ENCODE results near the gene NUBPL. TPM values are rescaled to one million over a fixed set of nuclear protein-coding genes. Genes with fewer than 3 reads are reported as not detected.

The NUBPL gene
- polyA plus RNA-seq, 1 donor (not counting 4 experiments of a cell fraction or from before 2014, with no cell fraction given), result 18.8 TPM

DNA sequence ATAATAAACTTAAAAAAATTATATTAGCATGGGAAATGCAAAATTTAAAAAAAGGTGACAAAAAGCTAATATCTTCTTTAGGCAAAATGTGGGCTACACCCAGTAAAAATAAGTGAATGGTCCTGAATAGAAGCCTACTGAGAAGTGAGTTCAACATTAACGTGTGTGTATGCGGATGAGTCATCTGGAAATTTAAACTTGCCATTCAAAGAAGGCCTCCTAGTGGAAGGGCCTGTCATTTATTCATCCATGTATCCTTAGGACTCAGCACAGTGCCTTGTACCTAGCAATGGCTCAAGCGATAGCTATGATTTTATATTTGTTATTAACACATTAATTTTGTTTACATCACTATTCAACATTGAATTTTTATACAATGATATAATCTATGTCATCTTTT lies 226.2 kb downstream of the NUBPL start:
- Histone ChIP-seq H3K36me3 (ENCODE audit: control insufficient read depth in 2 of 2, extremely low read depth in 1 of 2, insufficient read depth in 2 of 2, low read length in 2 of 2) (no peaks in the 10 kb centered on the region), H3K79me2 (ENCODE audit: control insufficient read depth, insufficient read depth, low read length) (no peaks in the 10 kb centered on the region), H3K4me3 (ENCODE audit: control insufficient read depth in 2 of 3, extremely low read depth in 1 of 3, insufficient read depth in 2 of 3, low read depth in 1 of 3, low read length in 3 of 3) (no peak overlapping the region), H2AFZ (ENCODE audit: control insufficient read depth, low read length) (no peak overlapping the region), H3K9me3 (ENCODE audit: control insufficient read depth, low read depth, low read length) (no peaks in the 10 kb centered on the region), H3K27ac (ENCODE audit: control insufficient read depth, insufficient read depth, low read length) (no peak overlapping the region), H3K9ac (ENCODE audit: control insufficient read depth, extremely low read depth, insufficient read depth, low read length) (no peak overlapping the region), H3K4me2 (ENCODE audit: control insufficient read depth, extremely low read depth, insufficient read depth, low read depth, low read length) (no peak overlapping the region), H3K27me3 (ENCODE audit: control insufficient read depth, extremely low read depth, insufficient read depth, low read length) (no peaks in the 10 kb centered on the region), H3K9me1 (ENCODE audit: control insufficient read depth, extremely low read depth, insufficient read depth, low read length) (no peaks in the 10 kb centered on the region), H3K4me1 (ENCODE audit: control insufficient read depth, extremely low read depth, insufficient read depth, low read length) (peaks cover 2% of the 10 kb centered on the region), H4K20me1 (ENCODE audit: control insufficient read depth, extremely low read depth, insufficient read depth, low read length) (no peaks in the 10 kb centered on the region)
- no peak for DNase-seq (ENCODE audit: low read depth, low spot score)
- peak; percentile 59 for FAIRE-seq
- TF ChIP-seq, protein P1, sequence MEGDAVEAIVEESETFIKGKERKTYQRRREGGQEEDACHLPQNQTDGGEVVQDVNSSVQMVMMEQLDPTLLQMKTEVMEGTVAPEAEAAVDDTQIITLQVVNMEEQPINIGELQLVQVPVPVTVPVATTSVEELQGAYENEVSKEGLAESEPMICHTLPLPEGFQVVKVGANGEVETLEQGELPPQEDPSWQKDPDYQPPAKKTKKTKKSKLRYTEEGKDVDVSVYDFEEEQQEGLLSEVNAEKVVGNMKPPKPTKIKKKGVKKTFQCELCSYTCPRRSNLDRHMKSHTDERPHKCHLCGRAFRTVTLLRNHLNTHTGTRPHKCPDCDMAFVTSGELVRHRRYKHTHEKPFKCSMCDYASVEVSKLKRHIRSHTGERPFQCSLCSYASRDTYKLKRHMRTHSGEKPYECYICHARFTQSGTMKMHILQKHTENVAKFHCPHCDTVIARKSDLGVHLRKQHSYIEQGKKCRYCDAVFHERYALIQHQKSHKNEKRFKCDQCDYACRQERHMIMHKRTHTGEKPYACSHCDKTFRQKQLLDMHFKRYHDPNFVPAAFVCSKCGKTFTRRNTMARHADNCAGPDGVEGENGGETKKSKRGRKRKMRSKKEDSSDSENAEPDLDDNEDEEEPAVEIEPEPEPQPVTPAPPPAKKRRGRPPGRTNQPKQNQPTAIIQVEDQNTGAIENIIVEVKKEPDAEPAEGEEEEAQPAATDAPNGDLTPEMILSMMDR (optimal IDR thresholded peaks at IDR 0.05 in 1 of 3, IDR thresholded peaks at IDR 0.05 in 1 of 3, conservative IDR thresholded peaks at IDR 0.05 in 1 of 3; ENCODE audit: extremely low read depth in 1 of 3, insufficient read depth in 2 of 3, low read length in 3 of 3), result peak; percentile 15 to 33 (median 16)
- TF ChIP-seq EZH2 (IDR thresholded peaks at IDR 0.05; ENCODE audit: low read length), result no peak
- dilution Hi-C loops (cut with MboI; ENCODE audit: extremely low pct_ligation_motif_present, low sequenced_read_pairs), result no loop called here

DNA sequence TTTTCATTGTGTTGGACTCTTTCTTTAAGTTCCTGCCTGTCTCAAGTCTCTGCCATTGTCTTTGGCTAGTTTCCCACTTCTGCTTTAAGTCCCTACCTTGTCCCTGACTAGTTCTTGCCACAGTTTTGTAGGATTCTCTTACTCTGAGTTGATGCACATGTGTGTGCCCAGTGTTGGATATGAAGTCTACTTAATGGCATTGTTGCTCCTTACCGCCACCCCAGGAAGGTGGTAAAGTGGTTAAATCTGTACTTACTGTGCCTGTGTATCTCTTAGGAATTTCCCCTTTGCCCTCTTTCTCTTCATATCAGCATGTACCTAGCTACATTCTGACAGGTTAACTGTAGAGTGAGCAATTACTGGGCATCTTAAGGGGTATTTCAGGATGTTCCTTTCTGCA lies 227.1 kb downstream of the NUBPL start:
- H3K9me1 ChIP-seq (ENCODE audit: control insufficient read depth, extremely low read depth, insufficient read depth, low read length), result no peaks in the 10 kb centered on the region
- H3K36me3 ChIP-seq (ENCODE audit: control insufficient read depth in 2 of 2, extremely low read depth in 1 of 2, insufficient read depth in 2 of 2, low read length in 2 of 2), result no peaks in the 10 kb centered on the region
- DNase-seq (ENCODE audit: low read depth, low spot score) (no peak), FAIRE-seq (no peak)
- dilution Hi-C loops (cut with MboI; ENCODE audit: extremely low pct_ligation_motif_present, low sequenced_read_pairs), result no loop called here
- H3K79me2 ChIP-seq (ENCODE audit: control insufficient read depth, insufficient read depth, low read length), result no peaks in the 10 kb centered on the region
- no peak overlapping the region for H3K9ac ChIP-seq (ENCODE audit: control insufficient read depth, extremely low read depth, insufficient read depth, low read length)
- H3K9me3 ChIP-seq (ENCODE audit: control insufficient read depth, low read depth, low read length), result no peaks in the 10 kb centered on the region
- no peak overlapping the region for H3K27ac ChIP-seq (ENCODE audit: control insufficient read depth, insufficient read depth, low read length)
- no peak overlapping the region for H3K4me3 ChIP-seq (ENCODE audit: control insufficient read depth in 2 of 3, extremely low read depth in 1 of 3, insufficient read depth in 2 of 3, low read depth in 1 of 3, low read length in 3 of 3)
- H4K20me1 ChIP-seq (ENCODE audit: control insufficient read depth, extremely low read depth, insufficient read depth, low read length), result no peaks in the 10 kb centered on the region
- no peak overlapping the region for H3K4me2 ChIP-seq (ENCODE audit: control insufficient read depth, extremely low read depth, insufficient read depth, low read depth, low read length)
- H3K27me3 ChIP-seq (ENCODE audit: control insufficient read depth, extremely low read depth, insufficient read depth, low read length), result no peaks in the 10 kb centered on the region
- H3K4me1 ChIP-seq (ENCODE audit: control insufficient read depth, extremely low read depth, insufficient read depth, low read length), result peaks cover 12% of the 10 kb centered on the region
- TF ChIP-seq, protein P1 (optimal IDR thresholded peaks at IDR 0.05 in 1 of 3, IDR thresholded peaks at IDR 0.05 in 1 of 3, conservative IDR thresholded peaks at IDR 0.05 in 1 of 3; ENCODE audit: extremely low read depth in 1 of 3, insufficient read depth in 2 of 3, low read length in 3 of 3), result no peak
- TF ChIP-seq EZH2 (IDR thresholded peaks at IDR 0.05; ENCODE audit: low read length), result no peak
- no peak overlapping the region for H2AFZ ChIP-seq (ENCODE audit: control insufficient read depth, low read length)
